HepG2 (cell line): Measurements from ENCODE around the gene COX14. TPM values are rescaled to one million over a fixed set of nuclear protein-coding genes. Genes with fewer than 3 reads are reported as not detected.

Source experiments
- HNF4G ChIP-seq, 2 experiments: sonication (generic) in 1 of 2; formaldehyde crosslinking in 1 of 2; IDR thresholded peaks; 2 replicates each; pipeline versions ENCODE4 v1.4.0 to v1.6.1; 2011 to 2020; ENCODE audit warnings: borderline replicate concordance in 2 of 2, low read depth in 2 of 2, mild to moderate bottlenecking in 2 of 2, low read length in 1 of 2, missing genetic modification reagents in 1 of 2, moderate library complexity in 1 of 2
- HNRNPH1 ChIP-seq: fragments of 200-400 bp; formaldehyde crosslinking; optimal IDR thresholded peaks from 2 replicates; pipeline ENCODE3; 2017; ENCODE audit warnings: mild to moderate bottlenecking, low read depth, low read length
- IKZF1 ChIP-seq: fragments of 450-650 bp; IDR thresholded peaks from 2 replicates; pipeline ENCODE4 v1.7.1; 2016
- IRF2 ChIP-seq: IDR thresholded peaks from 2 replicates; pipeline ENCODE4 v1.6.1; 2018; ENCODE audit warnings: missing genetic modification reagents, missing compliant biosample characterization
- MAFG ChIP-seq: sonication (generic); formaldehyde crosslinking; IDR thresholded peaks from 2 replicates; pipeline ENCODE4 v1.5.1; 2020; ENCODE audit warnings: mild to moderate bottlenecking, missing genetic modification reagents
- MATR3 ChIP-seq: sonication (generic); formaldehyde crosslinking; IDR thresholded peaks from 2 replicates; pipeline ENCODE4 v1.4.0; 2020; ENCODE audit warnings: missing genetic modification reagents
- RERE ChIP-seq: IDR thresholded peaks from 2 replicates; pipeline ENCODE4 v1.6.1; 2016; ENCODE audit warnings: low read depth, missing genetic modification reagents, missing compliant biosample characterization
- TAF15 ChIP-seq: fragments of 200-400 bp; formaldehyde crosslinking; IDR thresholded peaks from one replicate; pipeline ENCODE4 v1.6.1; 2018; ENCODE audit warnings: mild to moderate bottlenecking, low read depth, low read length; ENCODE audit not compliant: poor library complexity, severe bottlenecking
- TCF7 ChIP-seq: sonication (generic); IDR thresholded peaks from 2 replicates; pipeline ENCODE4 v1.6.1; 2016; ENCODE audit warnings: antibody characterized with exemption, low read depth
- TFE3 ChIP-seq: IDR thresholded peaks from 2 replicates; pipeline ENCODE4 v1.6.1; 2016
- TMF1 ChIP-seq: sonication (generic); formaldehyde crosslinking; IDR thresholded peaks from 2 replicates; pipeline ENCODE4 v1.8.1; 2022; ENCODE audit warnings: low read depth, missing genetic modification reagents
- ZNF143 ChIP-seq: sonication (generic); formaldehyde crosslinking; IDR thresholded peaks from 2 replicates; pipeline ENCODE4 v1.4.0; 2020; ENCODE audit warnings: missing genetic modification reagents
- ZNF564 ChIP-seq: sonication (generic); formaldehyde crosslinking; IDR thresholded peaks from 2 replicates; pipeline ENCODE4 v1.8.1; 2023; ENCODE audit warnings: mild to moderate bottlenecking, missing genetic modification reagents
- ZNF883 ChIP-seq: sonication (generic); formaldehyde crosslinking; IDR thresholded peaks from 2 replicates; pipeline ENCODE4 v1.5.1; 2020; ENCODE audit warnings: mild to moderate bottlenecking, missing genetic modification reagents; ENCODE audit errors: not compliant biosample characterization
- ZSCAN22 ChIP-seq: sonication (generic); formaldehyde crosslinking; IDR thresholded peaks from 2 replicates; pipeline ENCODE4 v1.4.0; 2020; ENCODE audit warnings: mild to moderate bottlenecking, missing genetic modification reagents
- ZZZ3 ChIP-seq: sonication (generic); formaldehyde crosslinking; IDR thresholded peaks from 2 replicates; pipeline ENCODE4 v1.4.0; 2020; ENCODE audit warnings: missing genetic modification reagents, mild to moderate bottlenecking, borderline replicate concordance
- polyA plus RNA-seq, 8 experiments: library from polyadenylated mRNA; depleted of rRNA in 3 of 8; stranded (reverse) in 7 of 8; unstranded in 1 of 8; fragments of >200 nt; fragmentation: Illumina TruSeq in 4 of 8; extraction: Trizol in 4 of 8; gene quantifications; 2 replicates each; pipeline versions ENCODE4 v1.2.1 to v1.2.3, GENCODE V29; 2011 to 2016; ENCODE audit warnings: low read depth in 4 of 8, missing spikeins in 1 of 8, mixed read lengths in 1 of 8; ENCODE audit not compliant: insufficient read depth in 1 of 8
- total RNA-seq, 5 experiments: library from RNA; depleted of rRNA; stranded (reverse); fragments of >200 nt; fragmentation: Illumina TruSeq; extraction: Trizol; gene quantifications; 2 replicates each; pipeline ENCODE4 v1.2.3, GENCODE V29; 2016; ENCODE audit warnings: low read depth in 1 of 5
- TF ChIP-seq, protein P1 (sequence below): sonication (generic); formaldehyde crosslinking; IDR thresholded peaks from 2 replicates; pipeline ENCODE4 v1.4.0; 2020; ENCODE audit warnings: missing genetic modification reagents, borderline replicate concordance

The COX14 gene
- total and polyA plus RNA-seq, 2 of the 13 experiments (the other 11 are each of a cell fraction or from before 2014, with no cell fraction given) = 53.0 to 71.6 TPM

DNA sequence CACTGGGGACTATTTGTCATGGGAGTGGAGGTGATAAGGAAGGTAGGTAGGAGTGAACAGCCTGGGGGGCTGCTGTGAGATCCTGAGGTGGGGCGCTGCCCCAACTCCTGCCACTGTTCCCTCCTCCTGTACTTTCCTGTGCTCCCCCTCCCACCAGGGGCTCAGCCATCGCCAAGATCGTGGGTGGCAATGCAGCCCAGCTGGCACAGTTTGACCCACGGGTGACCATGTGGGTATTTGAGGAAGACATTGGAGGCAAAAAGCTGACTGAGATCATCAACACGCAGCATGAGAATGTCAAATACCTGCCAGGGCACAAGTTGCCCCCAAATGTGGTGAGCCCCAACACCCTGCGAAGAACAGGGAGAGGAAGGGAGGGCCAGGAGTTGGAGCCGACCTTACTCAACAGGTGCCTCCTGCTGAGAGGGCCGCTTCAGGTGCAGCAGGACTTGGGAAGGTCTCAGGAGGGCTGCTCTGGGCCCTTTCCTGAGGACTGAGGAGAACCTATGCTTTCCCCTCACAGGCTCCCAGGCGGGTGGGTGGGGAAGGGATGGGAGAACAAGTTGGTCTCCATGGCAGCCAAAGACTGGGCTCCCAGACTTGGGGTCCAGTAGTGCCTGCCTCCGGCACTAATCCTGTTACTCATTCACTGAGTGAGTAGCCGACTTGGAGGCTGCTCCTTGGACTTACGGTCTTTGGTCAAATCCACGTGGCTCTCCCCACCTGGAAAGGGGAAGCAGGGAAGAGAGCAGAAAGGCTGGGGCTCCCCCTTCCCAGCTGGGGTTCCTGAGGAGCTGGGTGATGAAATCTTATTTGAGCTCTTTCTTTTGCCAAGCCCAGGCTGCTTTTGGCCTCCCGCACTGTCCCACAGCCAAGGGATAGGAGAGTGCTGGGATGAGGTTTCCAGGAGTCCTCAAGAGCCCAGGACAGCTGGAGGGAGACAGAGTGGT is 7.3 kb upstream of the COX14 start (continued):
- TF ChIP-seq RERE (no peak), ZSCAN22 (CRISPR knock-in tag) (no peak), ZNF564 (CRISPR knock-in tag) (no peak), TMF1 (no peak), HNF4G (IDR thresholded peaks at IDR 0.05; ENCODE audit: borderline replicate concordance, low read depth, low read length) (peak; percentile 68; the same call in 1 of the 2 replicates), HNF4G (CRISPR knock-in tag; IDR thresholded peaks at IDR 0.05; ENCODE audit: borderline replicate concordance, low read depth) (no peak), IRF2 (CRISPR knock-in tag) (no peak), ZNF143 (CRISPR knock-in tag) (no peak), HNRNPH1 (no peak), TFE3 (CRISPR knock-in tag) (peak; percentile 27; the same call in 1 of the 2 replicates), TAF15 (no peak), ZNF883 (CRISPR knock-in tag) (no peak), TCF7 (no peak), MAFG (CRISPR knock-in tag) (no peak), IKZF1 (no peak), ZZZ3 (no peak), MATR3 (CRISPR knock-in tag) (no peak)
- TF ChIP-seq, protein P1, sequence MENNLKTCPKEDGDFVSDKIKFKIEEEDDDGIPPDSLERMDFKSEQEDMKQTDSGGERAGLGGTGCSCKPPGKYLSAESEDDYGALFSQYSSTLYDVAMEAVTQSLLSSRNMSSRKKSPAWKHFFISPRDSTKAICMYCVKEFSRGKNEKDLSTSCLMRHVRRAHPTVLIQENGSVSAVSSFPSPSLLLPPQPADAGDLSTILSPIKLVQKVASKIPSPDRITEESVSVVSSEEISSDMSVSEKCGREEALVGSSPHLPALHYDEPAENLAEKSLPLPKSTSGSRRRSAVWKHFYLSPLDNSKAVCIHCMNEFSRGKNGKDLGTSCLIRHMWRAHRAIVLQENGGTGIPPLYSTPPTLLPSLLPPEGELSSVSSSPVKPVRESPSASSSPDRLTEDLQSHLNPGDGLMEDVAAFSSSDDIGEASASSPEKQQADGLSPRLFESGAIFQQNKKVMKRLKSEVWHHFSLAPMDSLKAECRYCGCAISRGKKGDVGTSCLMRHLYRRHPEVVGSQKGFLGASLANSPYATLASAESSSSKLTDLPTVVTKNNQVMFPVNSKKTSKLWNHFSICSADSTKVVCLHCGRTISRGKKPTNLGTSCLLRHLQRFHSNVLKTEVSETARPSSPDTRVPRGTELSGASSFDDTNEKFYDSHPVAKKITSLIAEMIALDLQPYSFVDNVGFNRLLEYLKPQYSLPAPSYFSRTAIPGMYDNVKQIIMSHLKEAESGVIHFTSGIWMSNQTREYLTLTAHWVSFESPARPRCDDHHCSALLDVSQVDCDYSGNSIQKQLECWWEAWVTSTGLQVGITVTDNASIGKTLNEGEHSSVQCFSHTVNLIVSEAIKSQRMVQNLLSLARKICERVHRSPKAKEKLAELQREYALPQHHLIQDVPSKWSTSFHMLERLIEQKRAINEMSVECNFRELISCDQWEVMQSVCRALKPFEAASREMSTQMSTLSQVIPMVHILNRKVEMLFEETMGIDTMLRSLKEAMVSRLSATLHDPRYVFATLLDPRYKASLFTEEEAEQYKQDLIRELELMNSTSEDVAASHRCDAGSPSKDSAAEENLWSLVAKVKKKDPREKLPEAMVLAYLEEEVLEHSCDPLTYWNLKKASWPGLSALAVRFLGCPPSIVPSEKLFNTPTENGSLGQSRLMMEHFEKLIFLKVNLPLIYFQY (CRISPR knock-in tag) = no peak
